Measurements from ENCODE around the gene ACRV1.
A peak's percentile ranks its signal among the peaks of the same experiment; 100 is the strongest.

The ACRV1 gene

DNA sequence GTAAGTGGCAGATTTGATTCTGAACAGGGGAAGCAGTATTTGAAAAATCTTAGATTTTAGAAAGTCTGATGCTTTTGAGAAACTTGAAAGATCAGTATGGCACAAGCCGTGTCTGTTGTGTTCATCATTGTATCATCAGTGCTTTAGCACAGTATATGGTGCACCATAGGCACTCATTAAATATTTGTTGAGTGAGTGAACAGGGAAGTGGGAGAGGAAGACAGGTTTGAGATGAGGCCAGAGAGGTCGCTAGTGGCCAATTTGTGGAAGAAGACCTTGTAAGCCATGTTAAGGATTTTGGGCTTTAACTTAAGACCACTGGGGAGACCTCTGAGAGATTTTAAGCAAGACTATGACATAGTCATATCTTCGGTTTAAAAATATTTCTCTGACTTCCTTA, 42.8 kb downstream of the ACRV1 start:
- TF ChIP-seq CTCF (IDR thresholded peaks at IDR 0.05; ENCODE audit: low read depth, low read length): no peak
- DNase-seq (ENCODE audit: low read depth in 2 of 2): no peak
- no peak overlapping the region for H3K4me3 ChIP-seq (replicated peaks in 1 of 2; ENCODE audit: low read depth in 2 of 2, low read length in 2 of 2)

- TF ChIP-seq CTCF (IDR thresholded peaks at IDR 0.05; ENCODE audit: low read depth, low read length): no peak
- peak overlapping the region; percentile 76 to 84 for H3K4me3 ChIP-seq (replicated peaks in 1 of 2; ENCODE audit: low read depth in 2 of 2, low read length in 2 of 2)
- DNase-seq (ENCODE audit: low read depth in 2 of 2): peak; percentile 6 to 20
These were observed 53.3 kb downstream of the ACRV1 start for GRCh38 chr11:125627236-125627910.

DNA sequence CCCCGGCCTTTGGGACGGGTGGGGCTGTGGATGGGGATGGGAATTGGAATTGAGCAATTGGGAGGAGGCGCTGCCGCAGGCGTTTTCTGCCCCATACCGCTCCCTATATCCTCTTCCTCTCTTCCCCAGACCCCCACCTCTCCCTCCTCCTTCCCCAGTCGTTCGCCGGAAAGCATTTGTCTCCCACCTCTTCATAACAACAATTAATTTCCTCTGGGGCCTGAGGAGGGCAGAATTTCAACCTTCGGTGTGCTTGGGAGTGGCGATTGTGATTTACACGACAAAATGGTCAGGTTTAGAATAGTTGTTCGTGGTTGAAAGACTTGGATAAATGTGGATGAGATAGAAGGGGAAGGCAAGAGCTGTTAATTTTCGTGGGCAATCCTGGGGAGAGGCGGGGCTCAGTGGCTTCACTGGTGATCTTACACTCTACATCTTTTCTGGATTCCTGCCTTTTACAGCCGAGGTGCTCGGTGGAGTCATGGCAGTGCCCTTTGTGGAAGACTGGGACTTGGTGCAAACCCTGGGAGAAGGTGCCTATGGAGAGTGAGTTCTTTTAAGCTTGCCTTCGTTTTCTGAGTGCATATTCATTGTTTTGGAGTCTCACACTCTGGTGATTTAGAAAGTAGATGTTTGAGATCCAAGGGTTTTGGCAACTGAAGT, 54.2 kb downstream of the ACRV1 start:
- DNase-seq (ENCODE audit: low read depth in 2 of 2): peak in 1 of 2 donors; percentile 90
- peak; percentile 31 for TF ChIP-seq CTCF (IDR thresholded peaks at IDR 0.05; ENCODE audit: low read depth, low read length)
- peak overlapping the region; percentile 76 to 84 for H3K4me3 ChIP-seq (replicated peaks in 1 of 2; ENCODE audit: low read depth in 2 of 2, low read length in 2 of 2)

GRCh38 chr11:125625630-125626287, 54.9 kb downstream of the ACRV1 start:
- H3K4me3 ChIP-seq (replicated peaks in 1 of 2; ENCODE audit: low read depth in 2 of 2, low read length in 2 of 2): peak overlapping the region; percentile 76 to 84
- peak; percentile 92 to 95 for DNase-seq (ENCODE audit: low read depth in 2 of 2)
- no peak for TF ChIP-seq CTCF (IDR thresholded peaks at IDR 0.05; ENCODE audit: low read depth, low read length)

- no peak for TF ChIP-seq CTCF (IDR thresholded peaks at IDR 0.05; ENCODE audit: low read depth, low read length)
- peak overlapping the region; percentile 76 to 84 for H3K4me3 ChIP-seq (replicated peaks in 1 of 2; ENCODE audit: low read depth in 2 of 2, low read length in 2 of 2)
- DNase-seq (ENCODE audit: low read depth in 2 of 2): no peak
These were observed 55.4 kb downstream of the ACRV1 start for GRCh38 chr11:125625225-125625629.

- no peak for TF ChIP-seq CTCF (IDR thresholded peaks at IDR 0.05; ENCODE audit: low read depth, low read length)
- no peak for DNase-seq (ENCODE audit: low read depth in 2 of 2)
- peak within 1 kb of the TSS; percentile 76 to 84 for H3K4me3 ChIP-seq (replicated peaks in 1 of 2; ENCODE audit: low read depth in 2 of 2, low read length in 2 of 2)
These were observed 55.9 kb downstream of the ACRV1 start, which contains the start of gene CHEK1 for GRCh38 chr11:125624756-125625213. Gene CHEK1 (plus strand): TSS chr11:125625163. CDS start chr11:125626769, 1,606 bp downstream.
